HG03196 (cell line): ENCODE results near the gene MAST4.
"Not testable (repeated sequence)": the region's sequence is repeated elsewhere in the genome, so short reads cannot be mapped to it uniquely, and the experiment has no call there.

Experiments
- ATAC-seq: cut with Tn5 transposase; IDR thresholded peaks from one replicate; pipeline ENCODE4 v1.9.1; 2021; ENCODE audit not compliant: unreplicated experiment

MAST4 gene

DNA sequence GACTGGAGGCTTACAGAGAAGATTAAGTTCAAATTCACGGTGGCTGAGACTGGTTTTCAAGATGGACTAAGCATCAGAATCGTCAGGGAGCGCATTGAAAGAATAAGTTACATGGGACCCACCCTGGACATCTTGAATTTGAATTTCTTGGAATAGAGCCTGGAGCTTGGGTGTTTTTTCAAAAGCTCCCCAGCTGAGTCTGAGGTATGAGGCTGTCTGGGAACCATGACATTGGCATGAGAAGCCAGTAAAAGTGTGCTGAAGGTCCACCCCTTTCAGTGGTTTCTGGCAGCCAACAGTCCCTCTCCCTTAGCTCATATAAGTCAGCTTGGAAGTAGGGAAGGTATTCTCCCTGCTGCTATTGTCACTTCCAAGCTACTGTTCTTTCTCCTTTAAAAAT, 97.8 kb downstream of the MAST4 start:
- ATAC-seq: no peak

GRCh38 chr5:66695840-66696239, 99.6 kb downstream of the MAST4 start:
- ATAC-seq: not testable (repeated sequence)

DNA sequence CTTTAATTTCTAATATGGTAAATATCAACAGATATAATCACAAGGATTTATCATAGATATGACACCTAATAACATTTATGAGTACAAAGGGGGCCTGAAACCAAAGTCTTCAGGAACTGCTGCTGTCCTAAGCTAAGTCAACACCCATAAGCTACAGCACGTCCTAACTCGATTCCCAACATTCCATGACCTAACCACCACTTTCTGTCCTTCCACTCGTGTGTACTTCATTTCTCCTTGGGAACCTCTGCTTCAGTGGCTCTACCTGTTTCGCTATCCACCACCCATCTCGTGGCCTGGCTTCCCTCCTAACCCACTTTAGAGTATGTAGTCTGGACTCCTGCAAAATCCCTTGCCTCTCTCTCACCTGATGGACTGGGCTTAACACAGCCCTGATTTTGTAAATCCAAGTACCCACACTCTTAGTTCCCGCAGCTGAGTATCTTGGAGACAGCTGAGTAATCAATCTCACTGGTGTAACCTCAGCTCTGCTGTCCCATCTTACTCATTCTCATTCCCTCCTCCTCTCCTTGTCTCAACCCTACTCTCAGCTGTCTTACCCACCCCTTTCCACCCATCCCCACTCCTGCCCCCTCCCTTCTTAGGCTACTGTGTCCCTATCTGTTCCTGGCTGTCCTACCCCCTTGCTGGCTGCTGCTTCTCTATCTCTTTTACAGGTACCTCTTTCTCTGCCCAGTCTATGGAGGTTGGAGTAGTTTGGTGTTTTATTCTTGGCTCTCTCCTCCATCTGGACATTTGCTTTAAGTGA, 101.8 kb downstream of the MAST4 start:
- no peak for ATAC-seq

DNA sequence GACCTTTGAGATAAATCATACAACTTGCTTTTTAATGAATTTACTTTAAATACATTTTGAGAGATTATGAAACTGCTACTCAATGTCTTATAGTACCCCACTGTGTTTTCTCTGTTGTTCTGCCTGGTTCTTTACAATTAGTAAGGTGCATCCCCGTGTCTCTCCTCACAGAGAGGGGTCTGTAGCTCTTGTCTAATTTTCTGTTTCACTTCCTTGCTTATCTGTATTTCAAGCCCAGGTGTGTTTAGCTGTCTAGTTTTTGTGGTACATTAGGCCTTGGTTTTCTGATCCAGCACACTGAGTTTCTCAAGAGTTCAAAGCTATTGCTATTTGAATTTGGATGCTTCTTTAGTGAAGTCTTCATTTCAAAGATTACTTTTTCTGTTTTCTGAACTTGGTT, 105.1 kb downstream of the MAST4 start:
- ATAC-seq: no peak

DNA sequence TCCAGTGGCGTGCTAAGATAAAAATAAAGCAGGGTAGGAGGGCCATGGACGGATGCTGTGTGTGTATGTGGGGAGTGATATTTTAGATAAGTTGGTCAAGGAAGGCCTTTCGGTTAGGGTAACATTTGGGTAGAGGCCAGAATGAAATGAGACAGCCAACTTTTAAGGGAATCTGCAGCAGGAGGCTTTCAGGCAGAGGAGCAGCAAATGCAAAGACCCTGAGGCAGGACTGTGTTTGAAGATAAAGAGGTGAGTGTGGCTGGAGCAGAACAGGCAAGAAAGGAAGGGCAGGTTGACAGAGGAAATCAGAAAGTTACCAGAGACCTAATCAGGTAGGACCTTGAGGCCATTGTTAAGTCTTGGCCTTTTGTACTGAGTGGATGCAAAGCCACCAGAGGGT, 106.2 kb downstream of the MAST4 start:
- no peak for ATAC-seq

- ATAC-seq: no peak
Observed at GRCh38 chr5:66704790-66705425, 108.7 kb downstream of the MAST4 start.

GRCh38 chr5:66708368-66708767, 112.2 kb downstream of the MAST4 start:
- ATAC-seq: no peak

DNA sequence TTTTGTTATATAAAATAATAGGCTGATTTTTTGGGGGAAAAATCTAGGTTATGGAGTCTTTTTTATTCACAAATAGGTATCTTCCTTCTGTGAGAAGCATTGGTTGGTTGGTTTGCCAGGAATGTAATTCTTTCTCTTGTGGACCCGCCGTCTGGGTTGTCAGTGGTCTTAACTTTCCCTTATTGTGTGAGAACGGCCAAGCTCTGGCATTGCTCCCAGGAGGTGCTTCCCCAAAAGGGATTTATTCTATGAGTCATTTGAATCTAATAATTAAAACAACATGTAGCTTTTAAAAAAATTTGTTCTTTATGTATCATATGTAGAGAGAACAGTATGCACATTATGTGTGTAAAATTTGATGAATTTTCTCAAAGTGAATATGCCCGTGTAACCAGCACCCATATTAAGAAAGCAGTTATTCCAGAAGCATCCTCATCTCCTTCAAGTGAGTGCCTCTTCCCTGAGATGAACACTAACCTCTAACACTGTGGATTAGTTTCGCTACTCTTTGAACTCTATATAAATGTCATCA, 114.4 kb downstream of the MAST4 start:
- ATAC-seq: no peak

DNA sequence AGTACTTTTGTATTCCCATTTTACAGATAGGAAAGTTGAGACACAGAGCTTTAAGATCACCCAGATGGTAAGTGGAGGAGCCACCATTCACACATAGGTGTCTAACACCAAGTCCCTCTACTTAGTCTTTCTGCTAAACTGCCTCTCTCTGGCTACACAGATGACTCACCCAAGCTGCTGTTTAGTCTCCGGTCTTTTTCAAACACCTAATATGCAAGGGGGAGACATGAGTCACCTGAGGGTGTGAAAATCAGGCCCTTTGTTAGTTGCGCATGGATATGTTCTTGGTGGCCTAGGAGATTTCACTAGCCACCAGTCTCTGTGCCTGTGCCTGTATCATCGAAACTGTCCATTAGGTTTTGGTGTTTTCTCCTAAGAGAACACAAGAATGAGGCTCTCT, 117.8 kb downstream of the MAST4 start:
- no peak for ATAC-seq

DNA sequence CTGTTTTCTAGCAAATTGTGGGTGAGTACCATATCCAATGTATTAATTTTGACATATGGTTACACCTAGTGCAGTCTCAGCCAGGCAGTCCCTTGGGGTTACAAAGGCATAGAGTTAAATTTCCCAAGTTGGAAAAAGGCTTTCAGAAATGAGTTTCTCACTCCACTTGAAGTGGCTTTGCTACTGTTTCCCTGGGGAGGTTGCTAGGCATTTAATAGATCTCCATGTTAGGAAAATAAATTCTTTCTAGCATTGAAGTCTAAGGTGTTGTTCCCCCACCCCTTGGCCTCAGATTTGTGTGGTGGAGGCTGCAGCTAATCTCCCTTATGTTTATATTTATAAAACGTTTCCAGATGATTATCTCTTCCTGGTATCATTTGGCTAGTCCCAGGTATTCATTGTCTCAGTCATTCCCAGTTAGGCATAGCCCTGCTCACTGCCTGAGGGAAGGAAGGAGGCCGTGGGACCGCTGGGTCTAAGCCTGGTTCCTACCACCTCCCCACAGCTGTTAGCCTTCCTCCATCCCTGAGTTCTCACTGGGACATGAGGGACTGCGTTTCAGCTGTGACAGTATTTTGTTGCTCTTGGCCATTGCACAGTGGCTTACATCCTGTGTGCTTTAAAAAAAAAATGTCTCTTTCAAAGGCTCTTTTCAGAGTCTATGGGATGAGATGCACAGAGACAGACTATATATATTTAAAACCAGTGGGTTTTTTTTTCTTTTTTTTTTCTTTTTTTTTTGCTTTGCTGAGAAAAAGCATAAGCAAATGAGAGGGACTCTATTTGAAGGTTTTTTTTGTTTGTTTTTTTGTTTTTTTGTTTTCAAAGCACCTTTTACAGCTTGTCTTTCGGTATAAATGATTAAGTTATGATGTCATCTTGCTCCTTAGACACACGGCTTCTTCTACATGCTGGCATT, 121.5 kb downstream of the MAST4 start:
- no peak for ATAC-seq

GRCh38 chr5:66718374-66719002, 122.3 kb downstream of the MAST4 start:
- no peak for ATAC-seq

GRCh38 chr5:66720780-66721179, 124.6 kb downstream of the MAST4 start:
- no peak for ATAC-seq

GRCh38 chr5:66722686-66723085, 126.5 kb downstream of the MAST4 start:
- ATAC-seq: no peak

GRCh38 chr5:66724349-66725139, 128.4 kb downstream of the MAST4 start:
- ATAC-seq: no peak

DNA sequence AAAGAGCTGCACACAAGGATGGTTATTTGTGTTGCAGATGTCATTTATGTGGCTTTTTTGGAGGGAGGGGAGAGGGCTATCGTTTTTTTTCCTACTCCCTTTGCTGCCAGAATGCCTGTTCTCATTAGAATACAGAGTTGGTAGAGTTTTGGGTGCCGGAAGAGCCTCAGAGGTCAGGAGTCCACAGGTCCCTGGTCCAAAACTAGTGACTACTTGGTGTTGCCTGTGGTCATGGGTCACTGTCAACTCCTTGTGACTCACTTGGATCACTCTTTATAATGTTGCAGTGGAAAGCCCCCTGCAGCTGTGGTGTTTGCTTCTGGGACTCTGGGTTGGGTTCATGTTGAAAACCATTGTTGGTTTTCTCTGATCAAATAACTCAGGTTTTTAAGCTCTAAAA, 131.4 kb downstream of the MAST4 start:
- no peak for ATAC-seq

- ATAC-seq: no peak
Observed at GRCh38 chr5:66728049-66728448, 131.9 kb downstream of the MAST4 start.

DNA sequence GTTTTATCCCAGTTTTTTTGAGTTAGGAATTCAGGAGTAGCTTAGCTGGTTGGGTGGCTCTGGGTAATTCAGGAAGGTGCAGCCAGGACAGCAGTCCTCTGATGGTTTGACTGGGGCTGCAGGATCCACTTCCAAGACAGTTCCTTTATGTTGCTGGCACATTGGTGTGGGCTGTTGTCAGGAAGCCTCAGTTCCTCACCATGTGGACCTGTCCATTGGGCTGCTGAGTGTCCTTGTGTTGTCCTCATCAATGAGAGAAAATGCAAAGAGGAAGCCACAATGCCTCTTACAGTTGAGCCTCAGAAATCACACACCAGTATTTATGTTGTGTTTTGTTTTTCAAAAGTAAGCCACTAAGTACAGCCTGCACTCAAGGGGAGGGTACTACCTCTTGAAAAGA, 140.9 kb downstream of the MAST4 start:
- no peak for ATAC-seq

GRCh38 chr5:66738136-66738535, 141.9 kb downstream of the MAST4 start:
- ATAC-seq: no peak

DNA sequence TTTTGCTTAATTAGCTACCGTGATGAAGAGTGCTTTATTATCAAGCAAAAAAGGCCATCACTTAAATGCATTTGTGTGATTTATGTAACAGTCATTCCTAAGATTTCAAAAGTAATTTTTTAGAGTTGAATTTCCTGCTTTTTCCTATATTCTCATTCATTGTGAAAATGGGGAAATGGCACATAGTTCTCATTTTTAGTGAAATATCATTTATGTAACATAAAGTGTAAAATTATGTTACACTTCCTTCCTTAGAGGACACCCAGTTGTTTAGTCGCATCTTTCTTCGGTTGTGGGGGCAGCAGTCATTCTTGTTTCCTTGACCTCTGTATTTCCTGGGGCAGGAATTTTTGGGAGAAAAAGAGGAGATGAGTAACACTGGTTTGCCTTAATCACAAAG, 142.8 kb downstream of the MAST4 start:
- no peak for ATAC-seq

- no peak for ATAC-seq
Observed at GRCh38 chr5:66739951-66740350, 143.8 kb downstream of the MAST4 start.
